Peyer's patch (tissue), 4 donors: ENCODE measurements around the gene CBX1. TPM values are rescaled to one million over a fixed set of nuclear protein-coding genes. Genes with fewer than 3 reads are reported as not detected.

Source experiments
- DNase-seq, 3 donors: peaks; one replicate each; pipeline ENCODE4 v3.0.0-alpha.2; 2017 to 2019
- H3K27ac ChIP-seq, 4 donors: fragments of 200-600 bp; sonication (generic); one replicate each; pipeline ENCODE4 v1.5.1; 2016 to 2019
- H3K27me3 ChIP-seq, 2 donors: fragments of 200-600 bp; sonication (generic); one replicate each; pipeline ENCODE4 v1.5.1; 2019
- H3K36me3 ChIP-seq, 3 donors: fragments of 200-600 bp; sonication (generic); one replicate each; pipeline ENCODE4 v1.5.1; 2016 to 2019
- H3K4me1 ChIP-seq, 4 donors: fragments of 200-600 bp; sonication (generic); one replicate each; pipeline ENCODE4 v1.5.1; 2016 to 2019
- H3K4me3 ChIP-seq, 4 donors: fragments of 200-600 bp; sonication (generic); 1 replicate in 3 of 4; 2 replicates in 1 of 4; pipeline ENCODE4 v1.5.1; 2016 to 2019; ENCODE audit warnings: mild to moderate bottlenecking in 1 of 4
- H3K9me3 ChIP-seq, 4 donors: fragments of 200-600 bp; sonication (generic); one replicate each; pipeline ENCODE4 v1.5.1; 2016 to 2019; ENCODE audit warnings: mild to moderate bottlenecking in 1 of 4
- POLR2A ChIP-seq, 2 donors: fragments of 450-650 bp; IDR thresholded peaks; one replicate each; pipeline ENCODE4 v1.5.1; 2017; ENCODE audit warnings: antibody characterized with exemption in 2 of 2, mild to moderate bottlenecking in 2 of 2, moderate library complexity in 2 of 2
- total RNA-seq, 4 donors: library from RNA; depleted of rRNA; stranded (reverse); fragments of >200 nt; gene quantifications; one replicate each; pipeline ENCODE4 v1.1.0, GENCODE V29; 2016
- TF ChIP-seq, protein P1 (sequence below), 6 experiments: fragments of 450-650 bp in 4 of 6; fragments of 200-600 bp in 2 of 6; sonication (generic) in 1 of 6; IDR thresholded peaks; one replicate each; pipeline ENCODE4 v1.5.1; 2017 to 2019; ENCODE audit warnings: antibody characterized with exemption in 6 of 6, mild to moderate bottlenecking in 3 of 6, moderate library complexity in 1 of 6

The CBX1 gene
- total RNA-seq, 4 donors from 2014 or later = 7.2 to 14.0 (median 8.5) TPM

DNA sequence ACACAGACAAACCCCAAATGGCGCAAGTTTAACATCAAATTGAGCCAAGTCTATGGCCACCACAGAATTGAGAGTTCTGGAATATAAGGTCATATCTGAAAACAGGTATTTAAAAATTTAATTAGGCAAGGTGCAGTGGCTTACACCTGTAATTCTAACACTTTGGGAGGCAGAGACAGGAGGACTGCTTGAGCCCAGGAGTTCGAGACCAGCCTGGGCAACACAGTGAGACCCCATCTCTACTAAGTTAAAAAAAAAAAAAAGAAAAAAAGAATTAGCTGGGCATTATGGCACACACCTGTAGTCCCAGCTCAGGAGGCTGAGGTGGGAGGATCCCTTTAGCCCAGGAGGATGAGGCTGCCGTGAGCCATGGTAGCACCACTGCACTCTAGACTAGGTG lies 34.0 kb downstream of the CBX1 start:
- Histone ChIP-seq H3K4me3 (no peak overlapping the region), H3K9me3 (no peaks in the 10 kb centered on the region), H3K27me3 (no peaks in the 10 kb centered on the region), H3K4me1 (no peaks in the 10 kb centered on the region), H3K36me3 (peaks cover 0 to 73% (median 0%) of the 10 kb centered on the region in 3 donors), H3K27ac (no peak overlapping the region)
- DNase-seq = no peak
- TF ChIP-seq, protein P1, sequence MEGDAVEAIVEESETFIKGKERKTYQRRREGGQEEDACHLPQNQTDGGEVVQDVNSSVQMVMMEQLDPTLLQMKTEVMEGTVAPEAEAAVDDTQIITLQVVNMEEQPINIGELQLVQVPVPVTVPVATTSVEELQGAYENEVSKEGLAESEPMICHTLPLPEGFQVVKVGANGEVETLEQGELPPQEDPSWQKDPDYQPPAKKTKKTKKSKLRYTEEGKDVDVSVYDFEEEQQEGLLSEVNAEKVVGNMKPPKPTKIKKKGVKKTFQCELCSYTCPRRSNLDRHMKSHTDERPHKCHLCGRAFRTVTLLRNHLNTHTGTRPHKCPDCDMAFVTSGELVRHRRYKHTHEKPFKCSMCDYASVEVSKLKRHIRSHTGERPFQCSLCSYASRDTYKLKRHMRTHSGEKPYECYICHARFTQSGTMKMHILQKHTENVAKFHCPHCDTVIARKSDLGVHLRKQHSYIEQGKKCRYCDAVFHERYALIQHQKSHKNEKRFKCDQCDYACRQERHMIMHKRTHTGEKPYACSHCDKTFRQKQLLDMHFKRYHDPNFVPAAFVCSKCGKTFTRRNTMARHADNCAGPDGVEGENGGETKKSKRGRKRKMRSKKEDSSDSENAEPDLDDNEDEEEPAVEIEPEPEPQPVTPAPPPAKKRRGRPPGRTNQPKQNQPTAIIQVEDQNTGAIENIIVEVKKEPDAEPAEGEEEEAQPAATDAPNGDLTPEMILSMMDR (IDR thresholded peaks at IDR 0.05) = no peak
- TF ChIP-seq POLR2A (IDR thresholded peaks at IDR 0.05) = no peak

GRCh38 chr17:48066656-48067055 lies 34.6 kb downstream of the CBX1 start:
- Histone ChIP-seq H3K27ac (no peak overlapping the region), H3K4me1 (no peaks in the 10 kb centered on the region), H3K9me3 (no peaks in the 10 kb centered on the region), H3K27me3 (no peaks in the 10 kb centered on the region), H3K36me3 (peaks cover 0 to 77% (median 0%) of the 10 kb centered on the region in 3 donors), H3K4me3 (no peak overlapping the region)
- no peak for TF ChIP-seq POLR2A (IDR thresholded peaks at IDR 0.05)
- TF ChIP-seq, protein P1 (IDR thresholded peaks at IDR 0.05) = no peak
- DNase-seq = no peak

- no peak for DNase-seq
- H3K4me1 ChIP-seq = no peaks in the 10 kb centered on the region
- H3K4me3 ChIP-seq = no peak overlapping the region
- H3K36me3 ChIP-seq = peaks cover 0 to 80% (median 0%) of the 10 kb centered on the region in 3 donors
- H3K27me3 ChIP-seq = no peaks in the 10 kb centered on the region
- H3K9me3 ChIP-seq = no peaks in the 10 kb centered on the region
- no peak for TF ChIP-seq POLR2A (IDR thresholded peaks at IDR 0.05)
- TF ChIP-seq, protein P1 (IDR thresholded peaks at IDR 0.05) = no peak
- no peak overlapping the region for H3K27ac ChIP-seq
Observed at GRCh38 chr17:48066192-48066591, 35.1 kb downstream of the CBX1 start.

DNA sequence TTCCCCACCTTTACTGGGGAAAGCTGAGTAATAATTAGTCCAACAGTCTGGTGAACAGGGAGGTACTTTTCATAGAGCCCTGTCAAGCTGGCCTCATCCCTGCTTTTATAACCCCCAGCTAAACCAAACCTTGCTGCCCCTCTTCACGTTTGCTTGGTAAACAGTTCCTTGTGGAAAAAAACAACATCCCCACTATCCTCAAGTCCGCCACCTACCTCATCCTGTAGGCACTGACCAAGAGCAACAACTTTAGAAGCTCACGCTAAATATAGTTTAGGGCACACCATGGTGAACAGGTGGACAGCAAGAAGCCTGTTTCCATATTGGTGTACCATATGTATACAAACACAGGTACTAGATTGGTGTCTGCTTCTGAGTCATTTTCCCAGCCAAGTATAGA lies 36.6 kb downstream of the CBX1 start:
- DNase-seq = no peak

DNA sequence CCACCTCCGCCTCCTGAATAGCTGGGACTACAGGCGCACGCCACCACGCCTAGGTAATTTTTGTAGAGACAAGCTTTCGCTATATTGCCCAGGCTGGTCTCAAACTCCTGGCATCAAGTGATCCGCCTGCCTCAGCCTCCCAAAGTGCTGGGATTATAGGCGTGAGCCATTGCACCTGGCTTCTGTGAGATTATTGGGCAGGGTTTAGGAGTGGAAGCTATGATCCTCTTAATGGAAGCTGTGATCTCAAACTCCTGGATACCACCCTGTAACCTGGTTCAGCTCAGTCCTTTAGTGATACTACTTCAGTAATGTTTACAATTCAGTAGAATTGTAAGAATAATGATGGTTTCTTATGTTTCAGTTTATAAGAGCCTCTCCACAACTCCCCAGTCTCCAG lies 39.0 kb downstream of the CBX1 start:
- H3K36me3 ChIP-seq = peaks cover 0 to 98% (median 0%) of the 10 kb centered on the region in 3 donors
- TF ChIP-seq, protein P1 (IDR thresholded peaks at IDR 0.05) = no peak
- no peak for TF ChIP-seq POLR2A (IDR thresholded peaks at IDR 0.05)
- no peak overlapping the region for H3K27ac ChIP-seq
- H3K27me3 ChIP-seq = no peaks in the 10 kb centered on the region
- no peak overlapping the region for H3K4me3 ChIP-seq
- no peaks in the 10 kb centered on the region for H3K4me1 ChIP-seq
- no peak for DNase-seq
- no peaks in the 10 kb centered on the region for H3K9me3 ChIP-seq

More for the DNA sequence above, 36.6 kb downstream of the CBX1 start:
- H3K36me3 ChIP-seq = peaks cover 0 to 90% (median 0%) of the 10 kb centered on the region in 3 donors
- H3K27me3 ChIP-seq = no peaks in the 10 kb centered on the region
- TF ChIP-seq, protein P1 (IDR thresholded peaks at IDR 0.05) = no peak
- TF ChIP-seq POLR2A (IDR thresholded peaks at IDR 0.05) = no peak
- no peak overlapping the region for H3K4me3 ChIP-seq
- H3K9me3 ChIP-seq = no peaks in the 10 kb centered on the region
- H3K4me1 ChIP-seq = no peaks in the 10 kb centered on the region
- no peak overlapping the region for H3K27ac ChIP-seq

DNA sequence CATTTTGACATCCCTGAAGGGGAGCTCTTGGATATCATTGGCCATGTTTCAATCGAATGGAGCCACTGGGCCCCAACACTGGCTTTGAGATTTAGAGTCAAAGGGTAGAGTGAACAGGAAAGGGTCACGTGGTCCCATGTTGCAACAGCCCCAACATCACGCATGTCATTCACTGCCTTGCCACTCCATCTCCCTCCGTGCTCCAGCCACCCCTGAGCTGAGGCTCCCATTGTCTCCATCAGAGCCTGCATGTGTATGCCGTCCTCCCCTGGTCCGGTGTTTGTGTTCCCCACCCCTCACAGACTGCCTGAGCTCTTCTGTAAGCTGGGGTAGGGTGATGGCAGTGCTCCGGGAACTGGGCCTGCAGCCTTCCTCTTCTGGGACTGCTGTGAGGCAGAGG lies 41.0 kb downstream of the CBX1 start:
- Histone ChIP-seq H3K36me3 (peaks cover 0 to 99% (median 0%) of the 10 kb centered on the region in 3 donors), H3K9me3 (no peaks in the 10 kb centered on the region), H3K4me1 (peaks cover 0 to 6% (median 3%) of the 10 kb centered on the region in 4 donors), H3K27ac (no peak overlapping the region), H3K4me3 (no peak overlapping the region), H3K27me3 (no peaks in the 10 kb centered on the region)
- no peak for DNase-seq
- TF ChIP-seq, protein P1 (IDR thresholded peaks at IDR 0.05) = no peak
- no peak for TF ChIP-seq POLR2A (IDR thresholded peaks at IDR 0.05)
